Heart right ventricle (tissue), 16 donors: ENCODE results near the gene HLTF. TPM values are rescaled to one million over a fixed set of nuclear protein-coding genes. Genes with fewer than 3 reads are reported as not detected.

ENCODE experiments used
- ATAC-seq, 8 donors: fragments of 200-7000 bp; cut with Tn5 transposase; one replicate each; pipeline ENCODE4 v1.9.1; 2020; ENCODE audit warnings: mild to moderate bottlenecking in 8 of 8, moderate library complexity in 8 of 8, moderate number of reproducible peaks in 1 of 8
- DNase-seq, 2 donors: peaks; one replicate each; pipeline ENCODE4 v3.0.0-alpha.2; 2020
- H3K27ac ChIP-seq, 10 donors: fragments of 200-600 bp; sonication (generic) in 2 of 10; one replicate each; pipeline versions ENCODE4 v1.5.0 to v1.8.0; 2020 to 2022; ENCODE audit warnings: mild to moderate bottlenecking in 3 of 10
- H3K27me3 ChIP-seq, 7 donors: fragments of 200-600 bp; one replicate each; pipeline ENCODE4 v1.8.0; 2021 to 2022; ENCODE audit warnings: mild to moderate bottlenecking in 2 of 7
- H3K36me3 ChIP-seq, 9 donors: fragments of 200-600 bp; sonication (generic) in 1 of 9; one replicate each; pipeline versions ENCODE4 v1.5.0 to v1.8.0; 2020 to 2022; ENCODE audit warnings: mild to moderate bottlenecking in 2 of 9
- H3K4me1 ChIP-seq, 9 donors: fragments of 200-600 bp; sonication (generic) in 1 of 9; one replicate each; pipeline versions ENCODE4 v1.5.0 to v1.8.0; 2020 to 2022; ENCODE audit warnings: mild to moderate bottlenecking in 4 of 9
- H3K4me3 ChIP-seq, 10 donors: fragments of 200-600 bp; sonication (generic) in 2 of 10; one replicate each; pipeline versions ENCODE4 v1.5.0 to v1.8.0; 2020 to 2022; ENCODE audit warnings: mild to moderate bottlenecking in 7 of 10, moderate library complexity in 2 of 10
- H3K9me3 ChIP-seq, 11 donors: fragments of 200-600 bp in 10 of 11; sonication (generic) in 2 of 11; one replicate each; pipeline versions ENCODE4 v1.5.0 to v1.8.0; 2013 to 2022; ENCODE audit warnings: mild to moderate bottlenecking in 2 of 11, control low read depth in 1 of 11, moderate library complexity in 1 of 11
- WGBS, 2 donors: extraction: QIAGEN DNeasy Blood & Tissue Kit; methylation state at CpG; one replicate each; pipeline ENCODE4 v1.1.7; 2013; ENCODE audit warnings: inconsistent platforms in 1 of 2; 5-methylcytosine and 5-hydroxymethylcytosine counted together
- intact Hi-C, 10 donors: fragments of 100-400 bp; cut with DNase I; formaldehyde crosslinking; loops; one replicate each; pipeline versions ENCODE4 v1.11.1 to v1.14.2; 2022
- polyA plus RNA-seq, 2 donors: library from polyadenylated mRNA; stranded (reverse); fragments of 200-250 nt; gene quantifications; one replicate each; pipeline ENCODE4 v1.2.3, GENCODE V29; 2013
- total RNA-seq, 10 donors: library from RNA; stranded (reverse); fragmentation: NEBNext Ultra II Directional in 3 of 10; extraction: Animal tissue kit (Norgen Biotek cat#: 25700) in 3 of 10; gene quantifications; one replicate each; pipeline versions ENCODE4 v1.2.1 to v1.2.4, GENCODE V29; 2021 to 2023
- TF ChIP-seq, protein P1 (sequence below), 9 donors: fragments of 200-600 bp; sonication (generic) in 2 of 9; IDR thresholded peaks; one replicate each; pipeline versions ENCODE4 v1.5.0 to v1.8.0; 2021 to 2022; ENCODE audit warnings: antibody characterized with exemption in 9 of 9, mild to moderate bottlenecking in 5 of 9, moderate library complexity in 1 of 9
- donor health status: Arrhythmogenic right ventricular cardiomyopathy.
- donor health status: ischemic (EF 13 %, LVEDD 7.1; RV severe dilation, severe dysfunction).
- donor health status: healthy with polysubstance abuse.
- donor health status: DM: no; HTN: yes; CAD: no.
- donor health status: DM: no; HTN: no; CAD: no.
- donor health status: ischemic (EF 25% LVEDD 6.9; RV normal size, moderate dysfunction).
- donor health status: ischemic (EF 25% LVEDD 5.7; RV mildly dilated, moderate dysfunction).
- donor health status: healthy.
- donor health status: DM: yes; HTN: yes; CAD: no.
- donor health status: Ischemic cardiomyopathy.
- donor health status: ischemic (EF 35%, LVEDD 5.7; RV mildly dilated, moderate dysfunction).
- donor health status: nonischemic (EF 11% LVEDD 7.7; RV severe dilation, severe dysfunction).
- donor health status: DM: yes; HTN: yes; CAD: no.
- donor health status: PGD.
- donor health status: ischemic (EF 29% LVEDD 5.4; RV normal size, mild dysfunction).
- donor health status: nonischemic (EF 23%, LVEDD 6.1; RV moderate dilation, normal function).

HLTF gene
- total and polyA plus RNA-seq, 12 donors, result 4.5 to 38.6 (median 26.0) TPM

DNA sequence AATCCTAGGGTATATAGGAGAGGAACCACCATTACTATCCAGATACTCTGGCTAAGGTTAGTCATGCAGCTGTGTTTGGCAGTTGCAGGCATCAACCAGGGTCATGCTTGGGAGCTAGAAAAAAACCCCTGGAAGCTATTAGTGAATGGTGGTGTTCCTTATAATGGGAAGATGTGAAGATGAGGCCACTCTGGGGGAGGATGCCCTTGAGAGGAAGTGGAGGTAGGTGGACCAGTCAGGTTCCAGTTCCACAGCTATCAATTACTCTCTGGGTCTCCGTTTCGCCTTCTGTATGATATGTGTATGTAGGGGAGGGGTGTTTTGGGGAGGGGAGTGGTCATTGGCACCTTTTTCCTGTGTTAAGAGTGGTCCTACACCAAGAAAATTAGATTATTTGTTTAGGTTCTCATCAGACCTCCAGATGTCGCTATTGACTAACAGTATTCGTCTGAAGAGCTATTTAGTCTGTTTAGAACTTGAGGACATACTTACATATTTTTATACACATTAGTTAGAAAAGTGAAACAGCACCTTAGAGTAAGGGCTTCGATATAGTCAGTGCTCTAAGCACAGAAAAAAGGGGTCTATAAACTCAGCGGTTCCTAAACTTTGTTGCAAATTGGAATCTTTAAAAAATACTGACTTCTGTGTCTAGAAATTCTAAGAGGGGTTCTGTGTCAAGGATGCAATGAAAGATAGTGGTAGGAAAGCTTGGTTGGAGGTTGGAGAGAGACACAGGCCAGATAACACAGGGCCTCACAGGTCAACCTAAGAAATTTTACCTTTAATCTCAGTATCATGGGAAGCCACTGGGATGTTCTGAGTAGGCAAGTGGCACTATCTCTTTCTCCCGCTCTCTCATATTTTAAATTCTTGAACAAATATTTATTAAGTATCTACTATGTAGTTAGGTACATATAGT lies 34.0 kb upstream of the HLTF start:
- 19 to 20% methylated on average over 7 of the region's 7 CpGs for WGBS, 2 donors
- TF ChIP-seq, protein P1, sequence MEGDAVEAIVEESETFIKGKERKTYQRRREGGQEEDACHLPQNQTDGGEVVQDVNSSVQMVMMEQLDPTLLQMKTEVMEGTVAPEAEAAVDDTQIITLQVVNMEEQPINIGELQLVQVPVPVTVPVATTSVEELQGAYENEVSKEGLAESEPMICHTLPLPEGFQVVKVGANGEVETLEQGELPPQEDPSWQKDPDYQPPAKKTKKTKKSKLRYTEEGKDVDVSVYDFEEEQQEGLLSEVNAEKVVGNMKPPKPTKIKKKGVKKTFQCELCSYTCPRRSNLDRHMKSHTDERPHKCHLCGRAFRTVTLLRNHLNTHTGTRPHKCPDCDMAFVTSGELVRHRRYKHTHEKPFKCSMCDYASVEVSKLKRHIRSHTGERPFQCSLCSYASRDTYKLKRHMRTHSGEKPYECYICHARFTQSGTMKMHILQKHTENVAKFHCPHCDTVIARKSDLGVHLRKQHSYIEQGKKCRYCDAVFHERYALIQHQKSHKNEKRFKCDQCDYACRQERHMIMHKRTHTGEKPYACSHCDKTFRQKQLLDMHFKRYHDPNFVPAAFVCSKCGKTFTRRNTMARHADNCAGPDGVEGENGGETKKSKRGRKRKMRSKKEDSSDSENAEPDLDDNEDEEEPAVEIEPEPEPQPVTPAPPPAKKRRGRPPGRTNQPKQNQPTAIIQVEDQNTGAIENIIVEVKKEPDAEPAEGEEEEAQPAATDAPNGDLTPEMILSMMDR (IDR thresholded peaks at IDR 0.05), result peak; percentile 17 to 80 (median 67)
- H3K9me3 ChIP-seq, result no peaks in the 10 kb centered on the region
- no peaks in the 10 kb centered on the region for H3K36me3 ChIP-seq
- peaks cover 0 to 5% (median 0%) of the 10 kb centered on the region in 9 donors for H3K4me1 ChIP-seq
- H3K27ac ChIP-seq, result no peak overlapping the region
- ATAC-seq (peak in 7 of 8 donors; percentile 36 to 85 (median 76)), DNase-seq (peak in 1 of 2 donors; percentile 29)
- H3K27me3 ChIP-seq, result no peaks in the 10 kb centered on the region
- intact Hi-C loops, result loop anchor here in 8 of 10 donors (1.0 to 10.0 kb wide), 9 partner anchors 150 to 384 kb away; partner anchors contain the start of gene TM4SF4 (in 1 of the 8)
- no peak overlapping the region for H3K4me3 ChIP-seq

DNA sequence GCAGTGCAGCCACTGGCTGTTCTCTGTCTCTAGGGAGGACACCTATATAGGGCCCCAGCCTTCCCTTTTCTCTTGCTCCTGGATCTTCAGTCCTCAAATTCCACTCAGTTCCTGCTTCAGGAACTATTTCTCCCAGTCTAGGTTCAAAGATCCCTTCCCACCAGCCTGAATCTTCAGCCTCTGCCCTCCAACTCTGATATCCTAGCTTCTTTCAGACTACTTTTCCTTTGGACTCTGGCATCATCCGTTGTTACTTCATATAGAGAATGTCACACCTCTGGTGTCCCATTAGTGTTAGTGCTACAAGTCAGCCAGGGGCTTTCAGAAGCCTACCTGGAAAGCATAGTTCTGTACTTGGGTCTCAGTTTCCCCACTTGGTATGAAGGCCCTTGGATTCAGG lies 33.1 kb upstream of the HLTF start:
- Histone ChIP-seq H3K4me3 (no peak overlapping the region), H3K27me3 (no peaks in the 10 kb centered on the region), H3K27ac (no peak overlapping the region), H3K36me3 (no peaks in the 10 kb centered on the region), H3K4me1 (peaks cover 0 to 8% (median 4%) of the 10 kb centered on the region in 9 donors), H3K9me3 (no peaks in the 10 kb centered on the region)
- TF ChIP-seq, protein P1 (IDR thresholded peaks at IDR 0.05), result no peak
- intact Hi-C loops, result loop anchor here in 5 of 10 donors (2.0 to 10.0 kb wide), 5 partner anchors 153 to 365 kb away; no protein-coding TSS in a partner anchor
- ATAC-seq (no peak), DNase-seq (no peak)
- WGBS, 2 donors, result 89% methylated on average over 1 of the region's 1 CpG

DNA sequence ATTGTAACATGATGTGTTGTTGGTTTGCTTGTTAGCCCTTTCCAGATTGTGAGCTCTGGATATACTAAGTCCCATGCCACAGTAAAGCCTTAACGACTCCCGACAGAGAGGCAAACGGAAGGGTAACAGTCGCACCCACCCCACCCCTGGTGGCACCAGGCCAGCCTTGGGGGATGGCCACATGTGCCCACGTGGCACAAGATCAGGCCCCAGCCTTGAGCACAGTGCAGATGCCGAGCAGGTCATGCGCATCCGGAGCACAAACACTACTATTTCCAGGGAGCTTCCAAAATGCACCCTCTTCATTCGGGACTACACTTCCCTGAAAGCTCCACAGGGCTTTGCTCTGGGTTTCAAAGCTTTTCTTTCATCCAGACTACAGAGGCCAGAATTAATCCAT lies 32.4 kb upstream of the HLTF start:
- no peak for DNase-seq
- no peak overlapping the region for H3K27ac ChIP-seq
- TF ChIP-seq, protein P1 (IDR thresholded peaks at IDR 0.05), result no peak
- peaks cover 0 to 8% (median 5%) of the 10 kb centered on the region in 9 donors for H3K4me1 ChIP-seq
- WGBS, 2 donors, result 90 to 91% methylated on average over 9 of the region's 9 CpGs
- no peaks in the 10 kb centered on the region for H3K36me3 ChIP-seq
- no peaks in the 10 kb centered on the region for H3K9me3 ChIP-seq
- intact Hi-C loops, result loop anchor here in 5 of 10 donors (2.0 to 10.0 kb wide), 5 partner anchors 154 to 366 kb away; no protein-coding TSS in a partner anchor
- H3K4me3 ChIP-seq, result no peak overlapping the region
- no peak for ATAC-seq
- no peaks in the 10 kb centered on the region for H3K27me3 ChIP-seq

DNA sequence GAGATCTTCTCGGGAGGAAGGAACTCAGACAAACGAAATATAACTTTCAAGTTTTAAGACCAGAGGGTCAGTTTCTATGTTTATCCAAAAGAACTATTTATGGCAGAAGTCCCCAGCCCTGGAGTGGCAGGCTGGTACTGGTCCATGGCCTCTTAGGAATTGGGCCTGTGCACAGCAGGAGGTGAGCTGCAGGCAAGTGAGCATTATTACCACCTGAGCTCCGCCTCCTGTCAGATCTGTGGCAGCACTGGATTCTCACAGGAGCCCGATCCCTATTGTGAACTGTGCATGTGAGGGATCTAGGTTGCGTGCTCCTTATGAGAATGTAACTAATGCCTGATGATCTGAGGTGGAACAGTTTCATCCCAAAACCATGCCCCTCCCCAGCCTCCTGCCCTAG lies 28.8 kb upstream of the HLTF start:
- TF ChIP-seq, protein P1 (IDR thresholded peaks at IDR 0.05), result no peak
- no peaks in the 10 kb centered on the region for H3K9me3 ChIP-seq
- H3K36me3 ChIP-seq, result no peaks in the 10 kb centered on the region
- H3K27me3 ChIP-seq, result no peaks in the 10 kb centered on the region
- no peak overlapping the region for H3K27ac ChIP-seq
- H3K4me3 ChIP-seq, result no peak overlapping the region
- intact Hi-C loops, result loop anchor here in 5 of 10 donors (5.0 to 10.0 kb wide), 4 partner anchors 157 to 370 kb away; no protein-coding TSS in a partner anchor
- WGBS, 2 donors, result 89 to 90% methylated on average over 5 of the region's 5 CpGs
- H3K4me1 ChIP-seq, result peaks cover 0 to 8% (median 4%) of the 10 kb centered on the region in 9 donors
- no peak for ATAC-seq
- no peak for DNase-seq
